MM.1S (cell line): ENCODE results near the gene PICALM.

Source experiments
- DNase-seq: peaks from one replicate; pipeline ENCODE4 v3.0.0-alpha.2; 2015
- H2AFZ ChIP-seq: fragments of 300-600 bp; sonication (generic); 2 replicates; pipeline ENCODE4 v1.6.0; 2016; ENCODE audit warnings: antibody characterized with exemption, low read length
- H3F3A ChIP-seq: fragments of 300-600 bp; sonication (generic); 2 replicates; pipeline ENCODE4 v1.6.1; 2016; ENCODE audit warnings: mild to moderate bottlenecking, antibody characterized with exemption, low read length, moderate library complexity, mixed read lengths; ENCODE audit not compliant: insufficient read depth
- H3K27ac ChIP-seq: fragments of 300-600 bp; sonication (generic); 2 replicates; pipeline ENCODE4 v1.5.1; 2016; ENCODE audit warnings: mild to moderate bottlenecking, low read length
- H3K27me3 ChIP-seq: fragments of 300-600 bp; sonication (generic); replicated peaks from 2 replicates; pipeline ENCODE4 v1.6.0; 2016; ENCODE audit warnings: low read length; ENCODE audit not compliant: insufficient read depth
- H3K36me3 ChIP-seq: fragments of 300-600 bp; sonication (generic); replicated peaks from 2 replicates; pipeline ENCODE4 v1.6.1; 2016; ENCODE audit warnings: mild to moderate bottlenecking, low read length, mixed read lengths; ENCODE audit not compliant: insufficient read depth
- H3K4me1 ChIP-seq: fragments of 300-600 bp; sonication (generic); 2 replicates; pipeline ENCODE4 v1.6.1; 2016; ENCODE audit warnings: low read length, mixed read lengths
- H3K4me2 ChIP-seq: fragments of 300-600 bp; sonication (generic); 2 replicates; pipeline ENCODE4 v1.6.0; 2016; ENCODE audit warnings: low read depth, low read length
- H3K4me3 ChIP-seq: fragments of 300-600 bp; sonication (generic); 2 replicates; pipeline ENCODE4 v1.5.1; 2016; ENCODE audit warnings: low read length, mixed read lengths
- H3K79me2 ChIP-seq: fragments of 300-600 bp; sonication (generic); 2 replicates; pipeline ENCODE4 v1.6.1; 2016; ENCODE audit warnings: mixed run types, low read length, mixed read lengths
- H3K9ac ChIP-seq: fragments of 300-600 bp; sonication (generic); 2 replicates; pipeline ENCODE4 v1.6.1; 2016; ENCODE audit warnings: low read length, mixed read lengths
- H3K9me2 ChIP-seq: fragments of 300-600 bp; sonication (generic); replicated peaks from 2 replicates; pipeline ENCODE4 v1.6.1; 2016; ENCODE audit warnings: mild to moderate bottlenecking, low read length, mixed read lengths; ENCODE audit not compliant: insufficient read depth
- H3K9me3 ChIP-seq: fragments of 300-600 bp; sonication (generic); replicated peaks from 2 replicates; pipeline ENCODE4 v1.6.1; 2016; ENCODE audit warnings: mild to moderate bottlenecking, low read length, mixed read lengths; ENCODE audit not compliant: insufficient read depth
- H4K20me1 ChIP-seq: fragments of 300-600 bp; sonication (generic); 2 replicates; pipeline ENCODE4 v1.6.1; 2016; ENCODE audit warnings: mild to moderate bottlenecking, low read length, moderate library complexity, mixed read lengths; ENCODE audit not compliant: insufficient read depth
- CTCF ChIP-seq: fragments of 300-600 bp; sonication (generic); IDR thresholded peaks from 2 replicates; pipeline ENCODE4 v1.5.1; 2016; ENCODE audit warnings: antibody characterized with exemption, low read length, mixed read lengths
- EZH2 ChIP-seq: fragments of 300-600 bp; sonication (generic); optimal IDR thresholded peaks from 2 replicates; pipeline ENCODE3; 2017; ENCODE audit warnings: low read depth, mild to moderate bottlenecking, antibody characterized with exemption, low read length, mixed read lengths
- EZH2phosphoT487 ChIP-seq: fragments of 300-600 bp; sonication (generic); IDR thresholded peaks from 2 replicates; pipeline ENCODE4 v1.6.1; 2018; ENCODE audit warnings: antibody characterized with exemption, low read length

The PICALM gene

GRCh38 chr11:86013713-86014112 is 55.2 kb downstream of the PICALM start:
- Histone ChIP-seq H3K4me2 (no peak overlapping the region), H4K20me1 (no peaks in the 10 kb centered on the region), H3K27ac (no peak overlapping the region), H3K4me3 (no peak overlapping the region), H3K9ac (no peak overlapping the region), H3K79me2 (peaks cover 22% of the 10 kb centered on the region), H3K4me1 (no peaks in the 10 kb centered on the region), H3K9me3 (no peaks in the 10 kb centered on the region), H3K27me3 (no peaks in the 10 kb centered on the region), H3F3A (no peaks in the 10 kb centered on the region), H3K36me3 (peaks cover 10% of the 10 kb centered on the region), H2AFZ (no peak overlapping the region), H3K9me2 (no peaks in the 10 kb centered on the region)
- TF ChIP-seq EZH2 (no peak), CTCF (no peak), EZH2phosphoT487 (no peak)
- no peak for DNase-seq

- Histone ChIP-seq H3K4me2 (no peak overlapping the region), H3K36me3 (peaks cover 17% of the 10 kb centered on the region), H4K20me1 (no peaks in the 10 kb centered on the region), H3K79me2 (peaks cover 12% of the 10 kb centered on the region), H3K9ac (no peak overlapping the region), H3K27ac (no peak overlapping the region), H3K27me3 (no peaks in the 10 kb centered on the region), H2AFZ (no peak overlapping the region), H3K9me3 (no peaks in the 10 kb centered on the region), H3F3A (0 out of 2 replicates have a peak, but pooled peaks cover 3% of the 10 kb centered on the region), H3K4me1 (peaks cover 7% of the 10 kb centered on the region; the same call in 1 of the 2 replicates), H3K9me2 (no peaks in the 10 kb centered on the region), H3K4me3 (no peak overlapping the region)
- no peak for TF ChIP-seq EZH2phosphoT487
- DNase-seq: no peak
Measured at GRCh38 chr11:86011175-86011574, 57.7 kb downstream of the PICALM start.

GRCh38 chr11:86003654-86004053 is 65.2 kb downstream of the PICALM start:
- no peaks in the 10 kb centered on the region for H3K9me3 ChIP-seq
- H4K20me1 ChIP-seq: no peaks in the 10 kb centered on the region
- H3F3A ChIP-seq: 0 out of 2 replicates have a peak, but pooled peaks cover 3% of the 10 kb centered on the region
- H3K27me3 ChIP-seq: no peaks in the 10 kb centered on the region
- H3K9ac ChIP-seq: no peak overlapping the region
- H3K27ac ChIP-seq: no peak overlapping the region
- no peak overlapping the region for H2AFZ ChIP-seq
- H3K4me2 ChIP-seq: no peak overlapping the region
- DNase-seq: no peak
- 0 out of 2 replicates have a peak, but pooled peaks cover 3% of the 10 kb centered on the region for H3K79me2 ChIP-seq
- H3K4me3 ChIP-seq: no peak overlapping the region
- TF ChIP-seq EZH2phosphoT487: no peak
- no peak for TF ChIP-seq CTCF
- no peak for TF ChIP-seq EZH2
- H3K9me2 ChIP-seq: no peaks in the 10 kb centered on the region
- peaks cover 7% of the 10 kb centered on the region; the same call in 1 of the 2 replicates for H3K4me1 ChIP-seq
- peaks cover 7% of the 10 kb centered on the region; the same call in 1 of the 2 replicates for H3K36me3 ChIP-seq

- Histone ChIP-seq H4K20me1 (no peaks in the 10 kb centered on the region), H3K4me3 (no peak overlapping the region), H3K9ac (no peak overlapping the region), H3K4me2 (no peak overlapping the region), H2AFZ (no peak overlapping the region), H3F3A (no peaks in the 10 kb centered on the region), H3K79me2 (0 out of 2 replicates have a peak, but pooled peaks cover 3% of the 10 kb centered on the region), H3K27me3 (no peaks in the 10 kb centered on the region), H3K36me3 (peaks cover 7% of the 10 kb centered on the region; the same call in 1 of the 2 replicates), H3K9me2 (no peaks in the 10 kb centered on the region), H3K27ac (no peak overlapping the region), H3K9me3 (no peaks in the 10 kb centered on the region), H3K4me1 (no peaks in the 10 kb centered on the region)
- TF ChIP-seq EZH2 (no peak), EZH2phosphoT487 (no peak), CTCF (no peak)
- DNase-seq: no peak
Measured at GRCh38 chr11:86002431-86002830, 66.5 kb downstream of the PICALM start.
